COLO668 (cell line): ENCODE data around the gene CACHD1.

Source experiments
- DNase-seq: peaks from one replicate; lab custom pipeline; 2025; ENCODE audit not compliant: unreplicated experiment; lab: John Stamatoyannopoulos, UW

CACHD1 gene

GRCh38 chr1:64519901-64520300 lies 50.0 kb downstream of the CACHD1 start:
- DNase-seq, result no peak

- no peak for DNase-seq
Measured at GRCh38 chr1:64522740-64523139, 52.8 kb downstream of the CACHD1 start.

GRCh38 chr1:64523413-64524337 lies 53.7 kb downstream of the CACHD1 start:
- DNase-seq, result no peak

GRCh38 chr1:64524614-64525013 lies 54.7 kb downstream of the CACHD1 start:
- DNase-seq, result no peak

GRCh38 chr1:64525116-64525686 lies 55.3 kb downstream of the CACHD1 start:
- DNase-seq, result no peak

- DNase-seq, result no peak
Measured at GRCh38 chr1:64526312-64526711, 56.4 kb downstream of the CACHD1 start.

- no peak for DNase-seq
Measured at GRCh38 chr1:64527165-64527564, 57.2 kb downstream of the CACHD1 start.

- DNase-seq, result no peak
Measured at GRCh38 chr1:64527786-64528185, 57.9 kb downstream of the CACHD1 start.

- DNase-seq, result no peak
Measured at GRCh38 chr1:64530969-64531692, 61.2 kb downstream of the CACHD1 start.

GRCh38 chr1:64532646-64533045 lies 62.7 kb downstream of the CACHD1 start:
- DNase-seq, result no peak

GRCh38 chr1:64535938-64536835 lies 66.3 kb downstream of the CACHD1 start:
- DNase-seq, result peak; percentile 62

- peak; percentile 61 for DNase-seq
Measured at GRCh38 chr1:64536836-64537490, 67.0 kb downstream of the CACHD1 start.

GRCh38 chr1:64537942-64538341 lies 68.0 kb downstream of the CACHD1 start:
- peak; percentile 42 for DNase-seq

GRCh38 chr1:64538389-64538788 lies 68.5 kb downstream of the CACHD1 start:
- DNase-seq, result no peak

- no peak for DNase-seq
Measured at GRCh38 chr1:64539289-64539688, 69.4 kb downstream of the CACHD1 start.

- no peak for DNase-seq
Measured at GRCh38 chr1:64539781-64540218, 69.9 kb downstream of the CACHD1 start.

GRCh38 chr1:64540265-64540791 lies 70.4 kb downstream of the CACHD1 start:
- DNase-seq, result peak; percentile 43

- no peak for DNase-seq
Measured at GRCh38 chr1:64542118-64542517, 72.2 kb downstream of the CACHD1 start.

- no peak for DNase-seq
Measured at GRCh38 chr1:64543831-64544230, 73.9 kb downstream of the CACHD1 start.
